GM06990 (cell line): ENCODE results near the gene CNOT1.

Source experiments
- DNase-seq: peaks from one replicate; pipeline ENCODE4 v3.0.0-alpha.2; 2011; ENCODE audit not compliant: insufficient read length; ENCODE audit errors: extremely low read depth
- H3K27me3 ChIP-seq: replicated peaks from 2 replicates; pipeline ENCODE4 v1.6.0; 2011; ENCODE audit warnings: low read length; ENCODE audit not compliant: control insufficient read depth, insufficient read depth
- H3K36me3 ChIP-seq: 2 replicates; pipeline ENCODE4 v1.5.1; 2011; ENCODE audit warnings: low read length; ENCODE audit not compliant: control insufficient read depth, insufficient read depth
- H3K4me3 ChIP-seq: replicated peaks from 2 replicates; pipeline ENCODE4 v1.5.1; 2011; ENCODE audit warnings: low read depth, mild to moderate bottlenecking, control low read depth, low read length
- CTCF ChIP-seq: IDR thresholded peaks from 2 replicates; pipeline ENCODE4 v1.5.1; 2011; ENCODE audit warnings: low read length, control low read depth, mild to moderate bottlenecking, inconsistent platforms; ENCODE audit not compliant: insufficient read depth, poor library complexity, severe bottlenecking

CNOT1 gene

GRCh38 chr16:58501242-58502131 lies 128.1 kb downstream of the CNOT1 start:
- Histone ChIP-seq H3K27me3 (no peaks in the 10 kb centered on the region), H3K4me3 (no peak overlapping the region; the same call in 1 of the 2 replicates), H3K36me3 (no peaks in the 10 kb centered on the region)
- peak; percentile 3 for TF ChIP-seq CTCF
- DNase-seq = no peak

- H3K36me3 ChIP-seq = no peaks in the 10 kb centered on the region
- no peak for DNase-seq
These were observed 129.0 kb downstream of the CNOT1 start for GRCh38 chr16:58500430-58501241.

GRCh38 chr16:58499615-58500351 lies 129.8 kb downstream of the CNOT1 start, which contains the start of gene NDRG4:
Gene NDRG4 (plus strand): TSS chr16:58500143. CDS start chr16:58500249, 106 bp downstream.
- no peaks in the 10 kb centered on the region for H3K36me3 ChIP-seq
- peak; percentile 71 for DNase-seq
- H3K27me3 ChIP-seq = no peaks in the 10 kb centered on the region
- no peak for TF ChIP-seq CTCF
- H3K4me3 ChIP-seq = peak within 1 kb of the TSS; percentile 44

More at GRCh38 chr16:58500430-58501241, 129.0 kb downstream of the CNOT1 start:
- peak overlapping the region; percentile 44 for H3K4me3 ChIP-seq
- no peak for TF ChIP-seq CTCF
- H3K27me3 ChIP-seq = no peaks in the 10 kb centered on the region

GRCh38 chr16:58499092-58499511 lies 130.5 kb downstream of the CNOT1 start:
- no peak for TF ChIP-seq CTCF
- no peak overlapping the region for H3K4me3 ChIP-seq
- DNase-seq = no peak
- H3K36me3 ChIP-seq = no peaks in the 10 kb centered on the region
- no peaks in the 10 kb centered on the region for H3K27me3 ChIP-seq

- Histone ChIP-seq H3K27me3 (no peaks in the 10 kb centered on the region), H3K4me3 (no peak overlapping the region), H3K36me3 (no peaks in the 10 kb centered on the region)
- no peak for DNase-seq
- TF ChIP-seq CTCF = no peak
These were observed 131.1 kb downstream of the CNOT1 start for GRCh38 chr16:58498341-58499091.
